Transverse colon (tissue), 4 donors: Measurements from ENCODE around the gene CTNNAL1.

ENCODE experiments used
- CTCF ChIP-seq, 5 experiments: fragments of 200-600 bp in 3 of 5; fragments of 450-650 bp in 2 of 5; sonication (generic) in 3 of 5; IDR thresholded peaks; 1 replicate in 2 of 5; 2 replicates in 3 of 5; pipeline ENCODE4 v1.5.1; 2016 to 2017; ENCODE audit warnings: antibody characterized with exemption in 5 of 5, inconsistent platforms in 3 of 5, mild to moderate bottlenecking in 2 of 5, moderate library complexity in 1 of 5
- EP300 ChIP-seq: sonication (generic); formaldehyde crosslinking; IDR thresholded peaks from one replicate; pipeline ENCODE4 v1.6.1; 2017; ENCODE audit warnings: antibody characterized with exemption, low read depth
- POLR2A ChIP-seq: fragments of 450-650 bp; IDR thresholded peaks from one replicate; pipeline ENCODE4 v1.6.1; 2016; ENCODE audit warnings: antibody characterized with exemption, mild to moderate bottlenecking, moderate library complexity
- POLR2AphosphoS5 ChIP-seq, 3 donors: sonication (generic); formaldehyde crosslinking; IDR thresholded peaks; one replicate each; pipeline ENCODE4 v1.6.1; 2016; ENCODE audit warnings: antibody characterized with exemption in 3 of 3

GRCh38 chr9:108978205-108978604 is 35.1 kb downstream of the CTNNAL1 start:
- TF ChIP-seq EP300, result no peak
- TF ChIP-seq CTCF (IDR thresholded peaks at IDR 0.05), result no peak
- TF ChIP-seq POLR2A, result no peak
- TF ChIP-seq POLR2AphosphoS5 (IDR thresholded peaks at IDR 0.05), result no peak
